Panc1 (cell line): Measurements from ENCODE around the gene LRIF1.

Source experiments
- CTCF ChIP-seq: fragments of 450-650 bp; IDR thresholded peaks from 2 replicates; pipeline ENCODE4 v1.5.1; 2017; ENCODE audit warnings: mild to moderate bottlenecking
- POLR2AphosphoS5 ChIP-seq: IDR thresholded peaks from 2 replicates; pipeline ENCODE4 v1.6.1; 2012; ENCODE audit warnings: mild to moderate bottlenecking, low read depth, low read length, moderate library complexity
- REST ChIP-seq, 2 experiments: IDR thresholded peaks; 2 replicates each; pipeline ENCODE4 v1.6.1; 2011 to 2012; ENCODE audit warnings: low read depth in 2 of 2, control low read depth in 1 of 2, low read length in 1 of 2, mild to moderate bottlenecking in 1 of 2, moderate library complexity in 1 of 2; ENCODE audit not compliant: insufficient read depth in 1 of 2
- SIN3A ChIP-seq: IDR thresholded peaks from 2 replicates; pipeline ENCODE4 v1.6.1; 2012; ENCODE audit warnings: low read depth, mild to moderate bottlenecking, low read length, moderate library complexity, borderline replicate concordance; ENCODE audit not compliant: insufficient read depth
- TCF7L2 ChIP-seq: IDR thresholded peaks from 2 replicates; pipeline ENCODE4 v1.6.1; 2011; ENCODE audit warnings: mild to moderate bottlenecking, low read depth, low read length, inconsistent platforms

DNA sequence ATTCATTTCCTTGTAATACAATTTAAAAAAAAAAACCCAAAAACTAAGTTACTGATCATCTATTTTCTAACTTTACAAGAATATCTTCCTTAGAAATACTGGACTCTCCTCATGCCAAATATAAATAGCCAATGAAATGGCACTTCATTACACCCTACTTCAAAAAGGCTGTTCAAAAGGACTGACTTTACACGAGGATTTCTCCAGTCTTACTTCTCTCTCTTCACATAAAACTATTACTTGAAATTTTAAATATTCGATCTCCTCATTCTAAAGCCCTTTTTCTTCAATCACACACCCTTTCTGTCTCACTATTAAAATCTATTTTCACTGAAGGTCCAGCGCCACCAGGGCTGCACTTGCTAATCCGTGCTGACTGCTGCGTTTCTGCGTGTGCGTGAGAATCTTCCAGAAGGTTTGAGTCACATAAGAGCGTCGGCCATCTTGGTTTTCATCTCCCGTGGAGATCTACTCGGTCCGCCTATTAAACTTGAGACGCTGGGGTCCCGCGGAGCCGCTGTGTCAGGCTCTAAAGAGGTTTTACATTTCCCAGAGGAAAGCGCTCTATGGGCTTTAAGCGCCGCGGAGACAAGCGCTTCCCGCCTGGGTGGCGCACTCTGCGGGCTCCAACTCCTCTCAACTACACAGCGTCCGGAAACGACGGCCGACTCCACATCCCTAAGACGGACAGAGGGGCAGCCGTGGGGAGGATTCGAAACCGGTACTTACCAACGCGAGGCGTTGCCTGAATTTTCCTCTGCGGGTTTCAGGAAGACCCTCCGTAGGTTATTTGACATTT, 631 bp downstream of the LRIF1 start:
- TF ChIP-seq CTCF (no peak), REST (IDR thresholded peaks at IDR 0.05; ENCODE audit: insufficient read depth in 1 of 2, low read depth in 2 of 2, low read length in 1 of 2) (no peak), POLR2AphosphoS5 (no peak), TCF7L2 (no peak), SIN3A (no peak)
